Retinal pigment epithelial cell (primary cell): ENCODE data around the gene ADORA1.

ENCODE experiments used
- DNase-seq: peaks from one replicate; pipeline ENCODE4 v3.0.0-alpha.2; 2010; ENCODE audit warnings: low read depth
- H3K4me3 ChIP-seq: 2 replicates; pipeline ENCODE4 v1.5.1; 2011; ENCODE audit warnings: mild to moderate bottlenecking, low read length, control low read depth, moderate library complexity
- CTCF ChIP-seq: conservative IDR thresholded peaks from 2 replicates; pipeline ENCODE4 v1.5.1; 2011; ENCODE audit warnings: low read depth, low read length, control low read depth, inconsistent platforms

The ADORA1 gene

DNA sequence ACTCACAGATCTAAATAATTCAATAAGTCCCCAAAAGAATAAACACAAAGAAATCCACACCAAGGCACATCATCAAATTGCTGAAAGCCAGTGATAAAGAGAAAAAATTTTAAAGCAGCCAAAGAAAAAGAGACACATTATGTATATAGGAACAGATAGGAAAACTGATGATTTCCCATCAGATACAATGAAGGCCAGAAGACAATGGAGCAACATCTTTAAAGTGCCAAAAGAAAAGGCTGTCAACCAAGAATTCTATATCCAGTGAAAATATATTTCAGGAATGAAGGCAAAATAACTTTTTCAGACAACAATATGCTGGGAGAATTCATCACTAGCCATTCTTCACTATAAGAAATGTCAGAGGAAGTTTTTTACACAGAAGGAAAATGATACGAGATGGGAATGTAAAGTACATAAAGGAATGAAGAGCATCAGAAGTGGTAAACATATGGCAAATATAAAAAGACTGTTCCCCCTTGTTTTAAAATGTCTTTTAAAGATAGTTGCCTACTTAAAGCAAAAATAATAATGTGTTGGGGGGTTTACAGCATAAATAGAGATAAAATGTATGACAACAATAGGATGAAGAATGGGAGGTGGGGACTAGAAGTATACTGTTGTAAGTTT, 32.4 kb upstream of the ADORA1 start:
- TF ChIP-seq CTCF, result no peak
- no peak for DNase-seq
- H3K4me3 ChIP-seq, result no peak overlapping the region

- DNase-seq, result no peak
- H3K4me3 ChIP-seq, result no peak overlapping the region
Observed at GRCh38 chr1:203096566-203096965, 31.0 kb upstream of the ADORA1 start.

DNA sequence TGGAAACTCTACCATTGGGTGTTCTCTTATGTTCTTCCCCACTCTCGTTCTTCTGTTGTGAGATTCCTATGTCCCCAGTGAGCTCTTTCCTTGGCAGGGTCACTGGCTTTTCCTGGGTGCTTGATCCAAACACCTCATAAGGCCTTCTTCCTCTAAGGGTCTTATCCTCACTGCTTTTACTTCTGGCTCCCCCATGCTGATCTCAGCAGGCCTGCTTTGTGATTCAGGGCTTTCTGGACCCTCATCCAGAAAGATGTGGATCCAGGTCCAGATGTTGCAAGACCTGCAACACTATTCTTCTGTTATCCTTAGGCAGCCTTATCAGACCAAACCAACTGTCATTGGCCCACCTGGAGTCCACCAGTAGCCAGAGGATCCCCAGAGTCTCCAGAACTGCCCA, 30.5 kb upstream of the ADORA1 start:
- DNase-seq, result no peak
- no peak for TF ChIP-seq CTCF
- no peak overlapping the region for H3K4me3 ChIP-seq

More at GRCh38 chr1:203096566-203096965, 31.0 kb upstream of the ADORA1 start:
- no peak for TF ChIP-seq CTCF

GRCh38 chr1:203098445-203098844, 29.1 kb upstream of the ADORA1 start:
- TF ChIP-seq CTCF, result no peak
- H3K4me3 ChIP-seq, result no peak overlapping the region
- DNase-seq, result no peak

DNA sequence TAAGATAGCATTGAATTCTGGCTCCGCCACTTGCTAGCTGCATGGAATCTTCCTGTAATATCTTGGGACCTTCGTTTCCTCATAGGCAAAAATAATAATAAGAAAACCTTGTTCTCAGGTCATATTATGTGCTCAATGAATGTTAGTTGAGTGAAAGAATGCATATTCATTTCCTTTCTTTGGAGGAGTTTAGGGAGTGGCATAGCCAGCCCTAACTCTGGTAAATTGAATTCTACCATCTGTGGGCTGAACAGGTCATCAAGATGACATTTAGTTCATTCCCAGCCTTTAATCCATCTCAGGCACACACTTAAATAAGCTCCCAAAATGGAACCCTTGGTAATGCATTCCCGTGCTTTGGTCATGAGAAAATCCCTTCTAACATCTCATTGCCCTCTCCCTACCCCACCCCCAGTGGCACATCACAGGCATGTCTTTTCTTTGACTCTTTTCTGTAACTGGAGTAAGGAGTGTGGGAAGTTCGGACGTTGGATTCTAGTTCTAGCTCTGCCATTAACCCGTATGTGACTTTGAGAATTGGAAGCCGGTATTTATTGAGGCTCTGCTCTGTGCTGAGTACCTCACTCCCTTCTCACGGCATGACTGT, 28.5 kb upstream of the ADORA1 start:
- no peak overlapping the region for H3K4me3 ChIP-seq
- no peak for TF ChIP-seq CTCF
- DNase-seq, result no peak

- H3K4me3 ChIP-seq, result no peak overlapping the region
- no peak for TF ChIP-seq CTCF
- DNase-seq, result no peak
Observed at GRCh38 chr1:203099805-203100515, 27.6 kb upstream of the ADORA1 start.

DNA sequence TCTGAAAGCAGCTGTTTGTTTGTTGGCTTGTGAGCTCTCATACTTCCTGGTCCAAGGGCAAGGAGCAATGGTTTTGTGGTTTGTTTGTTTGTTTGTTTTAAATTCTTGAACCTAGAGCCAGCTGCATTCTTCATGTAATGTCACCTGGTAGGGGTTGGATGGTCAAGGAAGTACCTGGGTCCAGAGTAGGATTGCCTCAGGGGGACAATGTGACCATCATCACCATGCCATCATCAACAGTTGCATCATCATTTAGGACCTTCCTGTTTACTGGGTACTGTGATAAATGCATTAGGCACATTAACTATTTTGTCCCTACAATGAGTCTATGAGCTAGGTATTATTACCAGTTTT, 27.0 kb upstream of the ADORA1 start:
- no peak for TF ChIP-seq CTCF
- DNase-seq, result no peak
- H3K4me3 ChIP-seq, result no peak overlapping the region
